ENCODE data around the gene SMIM38. TPM values are rescaled to one million over a fixed set of nuclear protein-coding genes. Genes with fewer than 3 reads are reported as not detected.

Gene SMIM38
- total and polyA plus RNA-seq, 11 donors: 0.08 to 0.35 (median 0.15) TPM; not detected in 1

- no peaks in the 10 kb centered on the region for H3K4me1 ChIP-seq
- 85 to 92% (median 91%) methylated on average over 7 to 8 of the region's 8 CpGs for WGBS, 4 donors
- TF ChIP-seq POLR2A (IDR thresholded peaks at IDR 0.05): no peak
- TF ChIP-seq, protein P1, sequence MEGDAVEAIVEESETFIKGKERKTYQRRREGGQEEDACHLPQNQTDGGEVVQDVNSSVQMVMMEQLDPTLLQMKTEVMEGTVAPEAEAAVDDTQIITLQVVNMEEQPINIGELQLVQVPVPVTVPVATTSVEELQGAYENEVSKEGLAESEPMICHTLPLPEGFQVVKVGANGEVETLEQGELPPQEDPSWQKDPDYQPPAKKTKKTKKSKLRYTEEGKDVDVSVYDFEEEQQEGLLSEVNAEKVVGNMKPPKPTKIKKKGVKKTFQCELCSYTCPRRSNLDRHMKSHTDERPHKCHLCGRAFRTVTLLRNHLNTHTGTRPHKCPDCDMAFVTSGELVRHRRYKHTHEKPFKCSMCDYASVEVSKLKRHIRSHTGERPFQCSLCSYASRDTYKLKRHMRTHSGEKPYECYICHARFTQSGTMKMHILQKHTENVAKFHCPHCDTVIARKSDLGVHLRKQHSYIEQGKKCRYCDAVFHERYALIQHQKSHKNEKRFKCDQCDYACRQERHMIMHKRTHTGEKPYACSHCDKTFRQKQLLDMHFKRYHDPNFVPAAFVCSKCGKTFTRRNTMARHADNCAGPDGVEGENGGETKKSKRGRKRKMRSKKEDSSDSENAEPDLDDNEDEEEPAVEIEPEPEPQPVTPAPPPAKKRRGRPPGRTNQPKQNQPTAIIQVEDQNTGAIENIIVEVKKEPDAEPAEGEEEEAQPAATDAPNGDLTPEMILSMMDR (IDR thresholded peaks at IDR 0.05): no peak
- no peak for DNase-seq
- H3K9me3 ChIP-seq: peaks cover 0 to 21% (median 3%) of the 10 kb centered on the region in 12 donors
- peaks cover 0 to 8% (median 0%) of the 10 kb centered on the region in 9 donors for H3K27me3 ChIP-seq
- intact Hi-C loops (cut with DNase I): no loop called here
- H3K36me3 ChIP-seq: no peaks in the 10 kb centered on the region
- no peak overlapping the region for H3K4me3 ChIP-seq
- H3K27ac ChIP-seq: no peak overlapping the region
- no peak for ATAC-seq
Measured at GRCh38 chr11:69183613-69184012, 27.9 kb downstream of the SMIM38 start.

GRCh38 chr11:69186316-69187260 lies 30.9 kb downstream of the SMIM38 start:
- no peaks in the 10 kb centered on the region for H3K4me1 ChIP-seq
- no peaks in the 10 kb centered on the region for H3K36me3 ChIP-seq
- WGBS, 4 donors: 69 to 84% (median 75%) methylated on average over 11 to 17 of the region's 17 CpGs
- no peak overlapping the region for H3K4me3 ChIP-seq
- intact Hi-C loops (cut with DNase I): no loop called here
- H3K27me3 ChIP-seq: peaks cover 0 to 8% (median 0%) of the 10 kb centered on the region in 9 donors
- TF ChIP-seq, protein P1 (IDR thresholded peaks at IDR 0.05): peak in 1 of 12 donors; percentile 17
- TF ChIP-seq POLR2A (IDR thresholded peaks at IDR 0.05): no peak
- H3K27ac ChIP-seq: no peak overlapping the region
- DNase-seq: no peak
- H3K9me3 ChIP-seq: peaks cover 0 to 14% (median 0%) of the 10 kb centered on the region in 12 donors
- no peak for ATAC-seq

GRCh38 chr11:69187540-69188065 lies 31.9 kb downstream of the SMIM38 start:
- Histone ChIP-seq H3K27ac (no peak overlapping the region), H3K4me1 (peaks cover 0 to 2% (median 0%) of the 10 kb centered on the region in 12 donors), H3K4me3 (no peak overlapping the region), H3K27me3 (peaks cover 0 to 8% (median 0%) of the 10 kb centered on the region in 9 donors), H3K36me3 (no peaks in the 10 kb centered on the region), H3K9me3 (peaks cover 0 to 14% (median 0%) of the 10 kb centered on the region in 12 donors)
- WGBS, 4 donors: 81 to 93% (median 91%) methylated on average over 7 of the region's 7 CpGs
- TF ChIP-seq, protein P1 (IDR thresholded peaks at IDR 0.05): no peak
- no peak for TF ChIP-seq POLR2A (IDR thresholded peaks at IDR 0.05)
- no peak for DNase-seq
- intact Hi-C loops (cut with DNase I): no loop called here
- ATAC-seq: no peak

GRCh38 chr11:69189059-69189458 lies 33.3 kb downstream of the SMIM38 start:
- H3K27me3 ChIP-seq: peaks cover 0 to 8% (median 0%) of the 10 kb centered on the region in 9 donors
- 77 to 84% (median 80%) methylated on average over 3 of the region's 3 CpGs for WGBS, 4 donors
- ATAC-seq (no peak), DNase-seq (no peak)
- TF ChIP-seq, protein P1 (IDR thresholded peaks at IDR 0.05): no peak
- TF ChIP-seq POLR2A (IDR thresholded peaks at IDR 0.05): no peak
- no peaks in the 10 kb centered on the region for H3K36me3 ChIP-seq
- peaks cover 0 to 3% (median 0%) of the 10 kb centered on the region in 12 donors for H3K4me1 ChIP-seq
- peaks cover 0 to 14% (median 0%) of the 10 kb centered on the region in 12 donors for H3K9me3 ChIP-seq
- intact Hi-C loops (cut with DNase I): no loop called here
- no peak overlapping the region for H3K4me3 ChIP-seq
- no peak overlapping the region for H3K27ac ChIP-seq
